ENCODE results near the gene PCNT. TPM values are rescaled to one million over a fixed set of nuclear protein-coding genes. Genes with fewer than 3 reads are reported as not detected.
A peak's percentile ranks its signal among the peaks of the same experiment; 100 is the strongest.

PCNT gene
- total RNA-seq, 3 donors from 2014 or later: 20.4 to 36.9 (median 26.1) TPM

GRCh38 chr21:46385846-46386733 lies 62.1 kb downstream of the PCNT start:
- DNase-seq (peak in 1 of 3 donors; percentile 42), ATAC-seq (no peak)
- intact Hi-C loops (cut with DNase I, micrococcal nuclease): no loop called here
- Histone ChIP-seq H3K4me3 (no peak overlapping the region), H3K36me3 (ENCODE audit: low read depth) (no peaks in the 10 kb centered on the region), H3K4me1 (ENCODE audit: low read depth) (no peaks in the 10 kb centered on the region), H3K9me3 (no peaks in the 10 kb centered on the region)
- TF ChIP-seq CTCF (IDR thresholded peaks at IDR 0.05): no peak

GRCh38 chr21:46386734-46387088 lies 62.8 kb downstream of the PCNT start:
- TF ChIP-seq CTCF (IDR thresholded peaks at IDR 0.05): no peak
- DNase-seq: no peak
- Histone ChIP-seq H3K4me3 (no peak overlapping the region), H3K36me3 (ENCODE audit: low read depth) (no peaks in the 10 kb centered on the region), H3K9me3 (no peaks in the 10 kb centered on the region), H3K4me1 (ENCODE audit: low read depth) (no peaks in the 10 kb centered on the region)
- no peak for ATAC-seq
- intact Hi-C loops (cut with DNase I, micrococcal nuclease): no loop called here

GRCh38 chr21:46388206-46388880 lies 64.4 kb downstream of the PCNT start:
- TF ChIP-seq CTCF (IDR thresholded peaks at IDR 0.05): no peak
- no peak for ATAC-seq
- no peaks in the 10 kb centered on the region for H3K36me3 ChIP-seq (ENCODE audit: low read depth)
- no peaks in the 10 kb centered on the region for H3K4me1 ChIP-seq (ENCODE audit: low read depth)
- DNase-seq: peak in 1 of 3 donors; percentile 25
- no peak overlapping the region for H3K4me3 ChIP-seq
- intact Hi-C loops (cut with DNase I, micrococcal nuclease): no loop called here
- no peaks in the 10 kb centered on the region for H3K9me3 ChIP-seq

GRCh38 chr21:46388896-46389295 lies 64.9 kb downstream of the PCNT start:
- intact Hi-C loops (cut with DNase I, micrococcal nuclease): no loop called here
- DNase-seq (no peak), ATAC-seq (no peak)
- TF ChIP-seq CTCF (IDR thresholded peaks at IDR 0.05): no peak
- no peak overlapping the region for H3K4me3 ChIP-seq
- no peaks in the 10 kb centered on the region for H3K36me3 ChIP-seq (ENCODE audit: low read depth)
- no peaks in the 10 kb centered on the region for H3K4me1 ChIP-seq (ENCODE audit: low read depth)
- H3K9me3 ChIP-seq: no peaks in the 10 kb centered on the region

- DNase-seq (peak in 1 of 3 donors; percentile 35), ATAC-seq (no peak)
- Histone ChIP-seq H3K4me3 (no peak overlapping the region), H3K4me1 (ENCODE audit: low read depth) (no peaks in the 10 kb centered on the region), H3K36me3 (ENCODE audit: low read depth) (no peaks in the 10 kb centered on the region), H3K9me3 (no peaks in the 10 kb centered on the region)
- intact Hi-C loops (cut with DNase I, micrococcal nuclease): no loop called here
- no peak for TF ChIP-seq CTCF (IDR thresholded peaks at IDR 0.05)
Measured at GRCh38 chr21:46390603-46391545, 66.9 kb downstream of the PCNT start.
